HFF-Myc (cell line): Measurements from ENCODE around the gene PCDHB2.
"Not testable (repeated sequence)": the region's sequence is repeated elsewhere in the genome, so short reads cannot be mapped to it uniquely, and the experiment has no call there.

Experiments
- DNase-seq: peaks from one replicate; pipeline ENCODE4 v3.0.0-alpha.2; 2011; ENCODE audit warnings: low read depth; ENCODE audit errors: extremely low read depth
- H3K4me3 ChIP-seq: replicated peaks from 2 replicates; pipeline ENCODE4 v1.5.1; 2011; ENCODE audit warnings: low read depth, mild to moderate bottlenecking, control low read depth, low read length
- CTCF ChIP-seq: IDR thresholded peaks from 2 replicates; pipeline ENCODE4 v1.5.1; 2012; ENCODE audit warnings: mild to moderate bottlenecking, low read depth, low read length, control low read depth; ENCODE audit errors: missing control alignments

The PCDHB2 gene

DNA sequence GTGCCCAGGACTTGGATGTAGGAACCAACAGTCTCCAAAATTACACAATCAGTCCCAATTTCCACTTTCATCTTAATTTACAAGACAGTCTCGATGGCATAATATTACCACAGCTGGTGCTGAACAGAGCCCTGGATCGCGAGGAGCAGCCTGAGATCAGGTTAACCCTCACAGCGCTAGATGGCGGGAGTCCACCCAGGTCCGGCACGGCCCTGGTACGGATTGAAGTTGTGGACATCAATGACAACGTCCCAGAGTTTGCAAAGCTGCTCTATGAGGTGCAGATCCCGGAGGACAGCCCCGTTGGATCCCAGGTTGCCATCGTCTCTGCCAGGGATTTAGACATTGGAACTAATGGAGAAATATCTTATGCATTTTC lies 837 bp downstream of the PCDHB2 start:
- H3K4me3 ChIP-seq, result no peak overlapping the region
- no peak for TF ChIP-seq CTCF
- no peak for DNase-seq

- not testable (repeated sequence) for DNase-seq, H3K4me3 ChIP-seq
These were observed 1.8 kb downstream of the PCDHB2 start for GRCh38 chr5:141096181-141096580.

DNA sequence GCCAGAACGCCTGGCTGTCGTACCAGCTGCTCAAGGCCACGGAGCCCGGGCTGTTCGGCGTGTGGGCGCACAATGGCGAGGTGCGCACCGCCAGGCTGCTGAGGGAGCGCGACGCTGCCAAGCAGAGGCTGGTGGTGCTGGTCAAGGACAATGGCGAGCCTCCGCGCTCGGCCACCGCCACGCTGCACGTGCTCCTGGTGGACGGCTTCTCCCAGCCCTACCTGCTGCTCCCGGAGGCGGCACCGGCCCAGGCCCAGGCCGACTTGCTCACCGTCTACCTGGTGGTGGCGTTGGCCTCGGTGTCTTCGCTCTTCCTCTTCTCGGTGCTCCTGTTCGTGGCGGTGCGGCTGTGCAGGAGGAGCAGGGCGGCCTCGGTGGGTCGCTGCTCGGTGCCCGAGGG lies 2.2 kb downstream of the PCDHB2 start:
- DNase-seq, H3K4me3 ChIP-seq: not testable (repeated sequence)

- DNase-seq, result peak; percentile 3
- TF ChIP-seq CTCF, result peak; percentile 36
- no peak within 1 kb of the TSS for H3K4me3 ChIP-seq
These were observed 5.9 kb downstream of the PCDHB2 start, which contains the start of gene PCDHB3 for GRCh38 chr5:141100243-141100805. PCDHB3 (plus strand) TSS chr5:141100473; CDS start chr5:141100650, 177 bp downstream.

GRCh38 chr5:141101059-141101458 lies 6.6 kb downstream of the PCDHB2 start:
- H3K4me3 ChIP-seq, result no peak overlapping the region
- TF ChIP-seq CTCF, result no peak
- DNase-seq, result no peak

- H3K4me3 ChIP-seq, DNase-seq: not testable (repeated sequence)
These were observed 7.7 kb downstream of the PCDHB2 start for GRCh38 chr5:141102070-141102469.

DNA sequence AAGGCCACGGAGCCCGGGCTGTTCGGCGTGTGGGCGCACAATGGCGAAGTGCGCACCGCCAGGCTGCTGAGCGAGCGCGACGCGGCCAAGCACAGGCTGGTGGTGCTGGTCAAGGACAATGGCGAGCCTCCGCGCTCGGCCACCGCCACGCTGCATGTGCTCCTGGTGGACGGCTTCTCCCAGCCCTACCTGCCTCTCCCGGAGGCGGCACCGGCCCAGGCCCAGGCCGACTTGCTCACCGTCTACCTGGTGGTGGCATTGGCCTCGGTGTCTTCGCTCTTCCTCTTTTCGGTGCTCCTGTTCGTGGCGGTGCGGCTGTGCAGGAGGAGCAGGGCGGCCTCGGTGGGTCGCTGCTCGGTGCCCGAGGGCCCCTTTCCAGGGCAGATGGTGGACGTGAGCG lies 8.1 kb downstream of the PCDHB2 start:
- not testable (repeated sequence) for DNase-seq, H3K4me3 ChIP-seq

GRCh38 chr5:141105350-141105749 lies 10.9 kb downstream of the PCDHB2 start:
- no peak for DNase-seq
- H3K4me3 ChIP-seq, result no peak overlapping the region
- TF ChIP-seq CTCF, result no peak

GRCh38 chr5:141119250-141119649 lies 24.8 kb downstream of the PCDHB2 start:
- H3K4me3 ChIP-seq, result no peak overlapping the region
- no peak for TF ChIP-seq CTCF
- no peak for DNase-seq
